MM.1S (cell line): ENCODE results near the gene TPCN2.

Experiments used
- DNase-seq: peaks from one replicate; pipeline ENCODE4 v3.0.0-alpha.2; 2015
- H2AFZ ChIP-seq: fragments of 300-600 bp; sonication (generic); 2 replicates; pipeline ENCODE4 v1.6.0; 2016; ENCODE audit warnings: antibody characterized with exemption, low read length
- H3F3A ChIP-seq: fragments of 300-600 bp; sonication (generic); 2 replicates; pipeline ENCODE4 v1.6.1; 2016; ENCODE audit warnings: mild to moderate bottlenecking, antibody characterized with exemption, low read length, moderate library complexity, mixed read lengths; ENCODE audit not compliant: insufficient read depth
- H3K27ac ChIP-seq: fragments of 300-600 bp; sonication (generic); 2 replicates; pipeline ENCODE4 v1.5.1; 2016; ENCODE audit warnings: mild to moderate bottlenecking, low read length
- H3K27me3 ChIP-seq: fragments of 300-600 bp; sonication (generic); replicated peaks from 2 replicates; pipeline ENCODE4 v1.6.0; 2016; ENCODE audit warnings: low read length; ENCODE audit not compliant: insufficient read depth
- H3K36me3 ChIP-seq: fragments of 300-600 bp; sonication (generic); replicated peaks from 2 replicates; pipeline ENCODE4 v1.6.1; 2016; ENCODE audit warnings: mild to moderate bottlenecking, low read length, mixed read lengths; ENCODE audit not compliant: insufficient read depth
- H3K4me1 ChIP-seq: fragments of 300-600 bp; sonication (generic); 2 replicates; pipeline ENCODE4 v1.6.1; 2016; ENCODE audit warnings: low read length, mixed read lengths
- H3K4me2 ChIP-seq: fragments of 300-600 bp; sonication (generic); 2 replicates; pipeline ENCODE4 v1.6.0; 2016; ENCODE audit warnings: low read depth, low read length
- H3K4me3 ChIP-seq: fragments of 300-600 bp; sonication (generic); 2 replicates; pipeline ENCODE4 v1.5.1; 2016; ENCODE audit warnings: low read length, mixed read lengths
- H3K79me2 ChIP-seq: fragments of 300-600 bp; sonication (generic); 2 replicates; pipeline ENCODE4 v1.6.1; 2016; ENCODE audit warnings: mixed run types, low read length, mixed read lengths
- H3K9ac ChIP-seq: fragments of 300-600 bp; sonication (generic); 2 replicates; pipeline ENCODE4 v1.6.1; 2016; ENCODE audit warnings: low read length, mixed read lengths
- H3K9me2 ChIP-seq: fragments of 300-600 bp; sonication (generic); replicated peaks from 2 replicates; pipeline ENCODE4 v1.6.1; 2016; ENCODE audit warnings: mild to moderate bottlenecking, low read length, mixed read lengths; ENCODE audit not compliant: insufficient read depth
- H3K9me3 ChIP-seq: fragments of 300-600 bp; sonication (generic); replicated peaks from 2 replicates; pipeline ENCODE4 v1.6.1; 2016; ENCODE audit warnings: mild to moderate bottlenecking, low read length, mixed read lengths; ENCODE audit not compliant: insufficient read depth
- H4K20me1 ChIP-seq: fragments of 300-600 bp; sonication (generic); 2 replicates; pipeline ENCODE4 v1.6.1; 2016; ENCODE audit warnings: mild to moderate bottlenecking, low read length, moderate library complexity, mixed read lengths; ENCODE audit not compliant: insufficient read depth
- EZH2 ChIP-seq: fragments of 300-600 bp; sonication (generic); optimal IDR thresholded peaks from 2 replicates; pipeline ENCODE3; 2017; ENCODE audit warnings: low read depth, mild to moderate bottlenecking, antibody characterized with exemption, low read length, mixed read lengths
- EZH2phosphoT487 ChIP-seq: fragments of 300-600 bp; sonication (generic); IDR thresholded peaks from 2 replicates; pipeline ENCODE4 v1.6.1; 2018; ENCODE audit warnings: antibody characterized with exemption, low read length
- TF ChIP-seq, protein P1 (sequence below): fragments of 300-600 bp; sonication (generic); IDR thresholded peaks from 2 replicates; pipeline ENCODE4 v1.5.1; 2016; ENCODE audit warnings: antibody characterized with exemption, low read length, mixed read lengths

Gene TPCN2

GRCh38 chr11:69140635-69141034, 91.9 kb downstream of the TPCN2 start:
- H3F3A ChIP-seq = no peaks in the 10 kb centered on the region
- H3K27ac ChIP-seq = no peak overlapping the region
- H3K9me2 ChIP-seq = no peaks in the 10 kb centered on the region
- H3K9me3 ChIP-seq = no peaks in the 10 kb centered on the region
- H3K4me3 ChIP-seq = no peak overlapping the region
- H3K9ac ChIP-seq = no peak overlapping the region
- H4K20me1 ChIP-seq = no peaks in the 10 kb centered on the region
- no peaks in the 10 kb centered on the region for H3K79me2 ChIP-seq
- no peak for TF ChIP-seq EZH2
- TF ChIP-seq, protein P1, sequence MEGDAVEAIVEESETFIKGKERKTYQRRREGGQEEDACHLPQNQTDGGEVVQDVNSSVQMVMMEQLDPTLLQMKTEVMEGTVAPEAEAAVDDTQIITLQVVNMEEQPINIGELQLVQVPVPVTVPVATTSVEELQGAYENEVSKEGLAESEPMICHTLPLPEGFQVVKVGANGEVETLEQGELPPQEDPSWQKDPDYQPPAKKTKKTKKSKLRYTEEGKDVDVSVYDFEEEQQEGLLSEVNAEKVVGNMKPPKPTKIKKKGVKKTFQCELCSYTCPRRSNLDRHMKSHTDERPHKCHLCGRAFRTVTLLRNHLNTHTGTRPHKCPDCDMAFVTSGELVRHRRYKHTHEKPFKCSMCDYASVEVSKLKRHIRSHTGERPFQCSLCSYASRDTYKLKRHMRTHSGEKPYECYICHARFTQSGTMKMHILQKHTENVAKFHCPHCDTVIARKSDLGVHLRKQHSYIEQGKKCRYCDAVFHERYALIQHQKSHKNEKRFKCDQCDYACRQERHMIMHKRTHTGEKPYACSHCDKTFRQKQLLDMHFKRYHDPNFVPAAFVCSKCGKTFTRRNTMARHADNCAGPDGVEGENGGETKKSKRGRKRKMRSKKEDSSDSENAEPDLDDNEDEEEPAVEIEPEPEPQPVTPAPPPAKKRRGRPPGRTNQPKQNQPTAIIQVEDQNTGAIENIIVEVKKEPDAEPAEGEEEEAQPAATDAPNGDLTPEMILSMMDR = no peak
- no peak for TF ChIP-seq EZH2phosphoT487
- H3K4me2 ChIP-seq = no peak overlapping the region
- no peaks in the 10 kb centered on the region; the same call in 1 of the 2 replicates for H3K27me3 ChIP-seq
- no peak overlapping the region for H2AFZ ChIP-seq
- no peaks in the 10 kb centered on the region for H3K4me1 ChIP-seq
- no peak for DNase-seq
- H3K36me3 ChIP-seq = no peaks in the 10 kb centered on the region

- Histone ChIP-seq H3F3A (no peaks in the 10 kb centered on the region), H3K9me2 (no peaks in the 10 kb centered on the region), H4K20me1 (no peaks in the 10 kb centered on the region), H2AFZ (no peak overlapping the region), H3K9me3 (no peaks in the 10 kb centered on the region), H3K79me2 (no peaks in the 10 kb centered on the region), H3K4me2 (no peak overlapping the region), H3K27me3 (peaks cover 6% of the 10 kb centered on the region; the same call in 1 of the 2 replicates), H3K4me1 (no peaks in the 10 kb centered on the region), H3K4me3 (no peak overlapping the region), H3K27ac (no peak overlapping the region), H3K9ac (no peak overlapping the region), H3K36me3 (no peaks in the 10 kb centered on the region)
- TF ChIP-seq EZH2 (no peak), EZH2phosphoT487 (no peak)
- TF ChIP-seq, protein P1 = no peak
- no peak for DNase-seq
Measured at GRCh38 chr11:69141742-69142141, 93.0 kb downstream of the TPCN2 start.

- Histone ChIP-seq H2AFZ (no peak overlapping the region), H3K36me3 (no peaks in the 10 kb centered on the region), H3F3A (no peaks in the 10 kb centered on the region), H3K4me1 (no peaks in the 10 kb centered on the region), H3K27me3 (peaks cover 11% of the 10 kb centered on the region; the same call in 1 of the 2 replicates), H3K4me3 (no peak overlapping the region), H3K9me2 (no peaks in the 10 kb centered on the region), H3K9me3 (no peaks in the 10 kb centered on the region), H3K27ac (no peak overlapping the region), H3K4me2 (no peak overlapping the region), H3K79me2 (no peaks in the 10 kb centered on the region), H3K9ac (no peak overlapping the region), H4K20me1 (no peaks in the 10 kb centered on the region)
- no peak for DNase-seq
- TF ChIP-seq, protein P1 = no peak
- no peak for TF ChIP-seq EZH2phosphoT487
- no peak for TF ChIP-seq EZH2
Measured at GRCh38 chr11:69142895-69143294, 94.2 kb downstream of the TPCN2 start.
